Brain microvascular endothelial cell (primary cell): ENCODE results near the gene ZFAND5.

Source experiments
- DNase-seq: peaks from one replicate; pipeline ENCODE4 v3.0.0-alpha.2; 2020
- H3K27ac ChIP-seq: fragments of 250-450 bp; sonication (Bioruptor Pico); 2 replicates; pipeline ENCODE4 v1.5.1; 2020; ENCODE audit warnings: mild to moderate bottlenecking, moderate library complexity
- H3K27me3 ChIP-seq: fragments of 250-450 bp; sonication (Bioruptor Pico); replicated peaks from 2 replicates; pipeline ENCODE4 v1.5.1; 2020; ENCODE audit warnings: mild to moderate bottlenecking
- H3K36me3 ChIP-seq: fragments of 250-450 bp; sonication (Bioruptor Pico); replicated peaks from 2 replicates; pipeline ENCODE4 v1.5.1; 2020; ENCODE audit warnings: mild to moderate bottlenecking
- H3K4me3 ChIP-seq: 2 replicates; pipeline ENCODE4 v1.5.1; 2011; ENCODE audit warnings: low read depth, mild to moderate bottlenecking, control low read depth, low read length, moderate library complexity
- CTCF ChIP-seq: IDR thresholded peaks from 2 replicates; pipeline ENCODE4 v1.5.1; 2011; ENCODE audit warnings: low read depth, mild to moderate bottlenecking, moderate library complexity, low read length, control low read depth, inconsistent platforms; ENCODE audit errors: missing control alignments
- in situ Hi-C: cut with HindIII; loops from 2 replicates; pipeline ENCODE4 v1.10.0; 2017; ENCODE audit warnings: low sequenced_read_pairs, low pct_ligation_motif_present

The ZFAND5 gene

DNA sequence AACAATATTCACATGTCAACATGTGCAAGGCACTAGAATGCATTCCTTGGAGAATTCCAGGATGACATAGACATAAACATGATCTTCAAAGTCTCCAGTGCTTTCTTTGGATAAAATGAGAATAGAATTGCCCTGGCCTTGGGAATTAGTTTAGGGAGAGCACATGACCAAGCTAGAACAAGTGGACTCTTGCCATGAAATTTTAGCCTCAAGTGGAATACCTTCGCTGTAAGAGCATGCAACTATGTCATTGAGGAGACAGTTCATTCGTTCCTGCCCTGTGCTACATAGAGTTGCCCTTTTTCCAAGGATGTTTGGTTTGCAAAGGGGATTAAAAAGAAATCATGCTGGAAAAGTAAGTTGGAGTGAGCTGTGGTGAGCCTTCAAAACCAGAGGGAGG is 42.7 kb downstream of the ZFAND5 start:
- H3K36me3 ChIP-seq, result no peaks in the 10 kb centered on the region
- in situ Hi-C loops, result no loop called here
- no peak for DNase-seq
- no peak overlapping the region for H3K4me3 ChIP-seq
- no peak overlapping the region for H3K27ac ChIP-seq
- no peaks in the 10 kb centered on the region for H3K27me3 ChIP-seq
- no peak for TF ChIP-seq CTCF

DNA sequence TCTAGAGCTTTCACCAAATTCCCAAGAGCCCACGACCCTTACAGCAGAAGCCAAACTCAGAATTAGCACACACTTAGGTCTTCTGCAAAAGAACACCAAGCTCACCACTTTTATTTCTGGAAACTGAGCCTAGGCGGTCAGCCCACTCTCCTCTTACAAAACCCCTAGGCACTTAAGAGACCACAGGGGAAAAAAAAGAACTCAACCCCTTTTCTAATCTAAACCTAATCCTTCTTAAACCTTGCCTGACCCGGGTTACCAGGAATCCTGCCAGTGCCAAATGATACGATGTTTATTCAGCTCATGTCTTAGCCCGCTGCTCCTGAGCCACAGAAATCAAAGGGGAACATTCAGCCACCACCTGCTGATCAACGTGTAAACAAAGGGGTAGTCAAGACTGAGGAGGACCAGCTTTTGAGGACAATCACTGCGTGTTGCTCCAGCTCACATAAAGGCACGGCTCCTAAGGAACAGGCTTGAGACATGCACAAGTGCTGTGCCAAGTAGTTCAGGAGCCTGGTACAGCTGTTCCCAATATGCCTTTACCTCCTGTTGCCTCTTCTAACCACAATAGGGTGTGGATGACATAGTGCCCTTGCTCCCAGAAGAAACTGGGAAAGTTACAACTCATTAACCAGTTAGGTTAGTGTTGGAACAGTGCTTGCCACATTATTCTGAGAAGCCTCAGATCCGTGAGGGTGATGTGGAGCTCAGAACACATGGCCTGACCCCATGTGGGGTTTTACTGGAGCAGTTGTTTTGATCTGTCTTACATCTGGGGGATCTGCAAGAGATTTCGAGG is 49.3 kb downstream of the ZFAND5 start:
- TF ChIP-seq CTCF, result no peak
- no peak for DNase-seq
- H3K27ac ChIP-seq, result no peak overlapping the region
- no peaks in the 10 kb centered on the region for H3K36me3 ChIP-seq
- no peaks in the 10 kb centered on the region for H3K27me3 ChIP-seq
- in situ Hi-C loops, result no loop called here
- H3K4me3 ChIP-seq, result no peak overlapping the region

GRCh38 chr9:72315089-72315509 is 49.9 kb downstream of the ZFAND5 start:
- TF ChIP-seq CTCF, result no peak
- no peaks in the 10 kb centered on the region for H3K27me3 ChIP-seq
- no peak overlapping the region for H3K27ac ChIP-seq
- H3K4me3 ChIP-seq, result no peak overlapping the region
- no peak for DNase-seq
- in situ Hi-C loops, result no loop called here
- no peaks in the 10 kb centered on the region for H3K36me3 ChIP-seq

- no peaks in the 10 kb centered on the region for H3K36me3 ChIP-seq
- no peak overlapping the region for H3K27ac ChIP-seq
- in situ Hi-C loops, result no loop called here
- DNase-seq, result no peak
- H3K27me3 ChIP-seq, result no peaks in the 10 kb centered on the region
- no peak overlapping the region for H3K4me3 ChIP-seq
- no peak for TF ChIP-seq CTCF
These were observed 51.5 kb downstream of the ZFAND5 start for GRCh38 chr9:72313507-72313906.

- H3K27ac ChIP-seq, result no peak overlapping the region
- H3K4me3 ChIP-seq, result no peak overlapping the region
- in situ Hi-C loops, result no loop called here
- TF ChIP-seq CTCF, result no peak
- DNase-seq, result no peak
- no peaks in the 10 kb centered on the region for H3K27me3 ChIP-seq
- no peaks in the 10 kb centered on the region for H3K36me3 ChIP-seq
These were observed 52.5 kb downstream of the ZFAND5 start for GRCh38 chr9:72312386-72312987.
